Erythroblast (primary cell): ENCODE measurements around the gene CD300LB.
"Not testable (repeated sequence)": the region's sequence is repeated elsewhere in the genome, so short reads cannot be mapped to it uniquely, and the experiment has no call there.

Source experiments
- DNase-seq, 2 experiments: peaks; one replicate each; lab custom pipeline; 2025; lab: John Stamatoyannopoulos, UW
- GATA1 ChIP-seq: IDR thresholded peaks from 2 replicates; pipeline ENCODE4 v1.6.1; 2011; ENCODE audit warnings: low read depth, mild to moderate bottlenecking, control low read depth, low read length, moderate library complexity
- POLR2A ChIP-seq: IDR thresholded peaks from 2 replicates; pipeline ENCODE4 v1.6.1; 2011; ENCODE audit warnings: mild to moderate bottlenecking, low read length

Gene CD300LB

DNA sequence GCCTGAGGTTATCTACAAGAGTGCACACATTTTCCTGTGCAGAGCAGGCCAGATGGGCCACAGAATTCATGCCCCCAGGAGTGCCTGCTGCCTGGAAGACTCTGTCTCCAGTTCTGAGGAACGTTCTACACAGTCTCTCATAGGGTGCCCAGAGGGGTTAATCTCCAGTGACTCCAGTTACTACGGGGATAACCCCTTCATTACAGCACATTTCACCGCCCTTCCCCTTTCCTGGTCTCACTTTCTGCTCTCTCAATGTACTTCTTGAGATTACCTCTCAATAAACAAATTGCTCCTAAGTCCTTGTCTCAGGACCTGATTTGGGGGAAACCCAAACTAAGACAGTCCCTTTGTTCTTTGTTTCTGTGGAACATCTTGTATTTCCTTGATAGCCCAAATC lies 30.3 kb upstream of the CD300LB start:
- TF ChIP-seq POLR2A (no peak), GATA1 (no peak)
- no peak for DNase-seq

DNA sequence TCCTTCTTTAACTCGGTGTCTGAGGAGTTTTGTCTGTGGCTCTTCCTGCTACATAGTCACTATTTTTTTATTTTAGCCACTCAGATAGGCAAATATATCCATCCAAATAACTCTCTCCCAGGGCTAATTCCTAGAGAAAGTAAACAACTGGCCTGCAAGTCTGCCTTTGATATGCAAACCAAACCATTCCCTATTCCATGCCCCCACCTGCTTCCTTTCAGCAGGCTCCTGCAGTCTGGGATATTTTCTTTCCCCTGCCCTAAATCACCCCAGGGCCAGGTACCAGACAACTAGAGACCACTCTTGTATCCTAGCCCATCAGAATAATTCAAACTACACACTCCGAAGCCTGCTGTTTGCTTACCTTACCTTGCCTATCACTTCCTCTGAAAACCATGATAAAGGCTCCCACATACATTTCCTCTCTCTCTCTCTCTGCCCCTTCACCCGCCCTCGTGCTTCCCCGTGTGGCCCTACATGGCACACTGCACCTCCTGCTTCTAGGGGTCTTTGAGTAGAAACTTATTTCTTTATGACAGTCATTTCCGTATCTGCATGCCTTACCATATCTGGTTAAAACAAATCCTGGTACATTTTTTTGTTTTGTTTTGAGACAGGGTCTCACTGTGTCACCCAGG lies 27.7 kb upstream of the CD300LB start:
- TF ChIP-seq GATA1 (no peak), POLR2A (no peak)
- no peak for DNase-seq

DNA sequence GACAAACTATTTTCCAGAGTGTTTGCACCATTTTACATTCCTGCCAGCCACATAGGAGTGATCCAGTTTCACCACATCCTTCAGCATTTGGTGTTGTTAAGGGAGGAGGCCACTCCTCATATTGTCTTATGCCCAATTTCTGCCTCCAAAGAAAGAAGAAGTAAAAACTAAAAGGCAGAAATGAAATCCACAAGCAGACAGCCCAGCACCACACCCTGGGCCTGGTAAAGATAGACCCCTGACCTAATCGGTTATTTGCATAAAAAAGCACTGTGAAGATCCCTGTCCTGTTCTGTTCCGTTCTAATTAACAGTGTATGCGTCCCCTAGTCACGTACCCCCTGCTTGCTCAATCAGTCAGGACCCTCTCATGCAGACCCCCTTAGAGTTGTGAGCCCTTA lies 27.1 kb upstream of the CD300LB start:
- not testable (repeated sequence) for DNase-seq

DNA sequence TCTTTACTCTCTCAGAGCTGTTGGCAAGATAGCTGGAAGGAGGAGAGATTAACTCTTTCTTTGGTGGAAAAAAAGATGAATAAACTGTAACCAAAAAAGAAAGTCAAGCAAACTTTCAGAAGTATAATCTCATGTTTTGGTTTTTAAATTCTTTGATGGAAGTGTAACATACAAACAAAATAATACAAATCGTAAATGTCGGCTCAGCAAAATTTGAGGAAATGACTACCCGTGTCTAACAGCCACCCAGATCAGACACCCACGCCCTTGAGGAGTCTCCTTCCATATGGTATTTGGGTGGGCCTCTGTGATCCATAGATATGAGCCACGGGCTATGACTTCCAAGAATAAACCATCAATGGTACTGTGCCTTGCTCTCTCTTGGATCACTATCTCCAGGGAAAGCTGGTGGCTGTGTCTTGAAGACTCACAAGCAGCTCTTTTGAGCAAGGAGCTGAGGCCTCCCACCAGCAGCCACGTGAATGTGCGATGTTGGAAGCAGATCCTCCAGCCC lies 24.2 kb upstream of the CD300LB start:
- DNase-seq: no peak
- TF ChIP-seq POLR2A (no peak), GATA1 (no peak)

DNA sequence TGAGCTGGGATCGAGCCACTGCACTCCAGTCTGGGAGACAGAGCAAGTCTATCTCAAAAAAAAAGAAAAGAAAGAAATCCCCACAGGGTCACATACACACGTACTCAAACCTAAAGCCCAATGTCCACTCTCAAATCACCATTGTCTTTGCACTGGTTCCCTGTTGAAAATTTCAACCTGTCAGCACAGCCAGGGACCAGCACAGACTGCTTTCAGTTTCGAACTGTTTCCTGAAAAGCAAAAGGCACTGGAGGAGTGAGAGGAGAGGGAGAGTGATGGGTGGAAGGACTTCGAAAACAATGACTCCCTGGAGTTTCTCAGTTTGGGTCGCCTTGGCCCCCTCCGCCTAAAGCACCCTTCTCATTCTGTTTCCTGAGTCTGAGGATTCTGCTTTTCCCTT lies 23.6 kb upstream of the CD300LB start:
- TF ChIP-seq POLR2A: no peak
- no peak for TF ChIP-seq GATA1

DNA sequence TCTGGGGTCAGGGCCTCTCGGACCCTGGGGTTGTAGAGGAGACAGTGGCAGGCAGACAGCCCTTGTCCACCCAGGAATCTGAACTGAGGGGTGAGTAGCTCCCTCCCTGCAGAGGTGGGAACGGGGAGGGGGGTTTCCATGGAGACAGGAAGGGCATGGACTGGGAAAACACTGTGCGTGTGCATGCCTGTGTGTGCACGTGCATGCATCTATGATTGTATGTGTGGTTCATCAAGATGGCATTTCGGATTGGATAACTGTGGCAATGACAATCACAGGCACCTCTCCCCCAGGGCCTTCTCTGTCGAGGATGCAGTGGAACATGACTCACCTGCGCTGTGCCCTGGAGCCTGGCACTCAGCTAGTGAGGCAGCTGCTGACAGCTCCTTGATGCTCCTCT lies 20.8 kb upstream of the CD300LB start:
- no peak for DNase-seq
- TF ChIP-seq GATA1: no peak
- no peak for TF ChIP-seq POLR2A

More for the DNA sequence above, 23.6 kb upstream of the CD300LB start:
- DNase-seq: no peak

DNA sequence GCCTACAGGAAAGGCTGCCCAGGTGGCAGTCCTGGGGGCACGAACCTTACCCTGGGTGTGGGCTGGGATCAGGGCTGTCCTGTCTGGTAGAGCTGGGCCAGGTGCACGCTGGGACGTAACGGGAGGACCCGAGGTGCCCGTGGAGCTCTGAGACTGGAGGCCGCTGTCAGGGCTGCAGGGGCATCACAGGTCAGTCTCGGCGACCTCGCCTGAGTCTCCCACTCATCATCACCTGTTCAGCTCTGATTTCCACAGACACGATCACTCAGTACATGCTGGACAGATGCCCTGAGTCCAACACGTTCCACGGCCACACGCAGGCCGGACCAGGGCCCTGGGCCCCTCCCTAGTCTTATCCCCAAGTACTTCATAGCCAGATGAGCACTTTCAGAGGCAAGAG lies 19.3 kb upstream of the CD300LB start:
- TF ChIP-seq POLR2A (no peak), GATA1 (no peak)
- no peak for DNase-seq

DNA sequence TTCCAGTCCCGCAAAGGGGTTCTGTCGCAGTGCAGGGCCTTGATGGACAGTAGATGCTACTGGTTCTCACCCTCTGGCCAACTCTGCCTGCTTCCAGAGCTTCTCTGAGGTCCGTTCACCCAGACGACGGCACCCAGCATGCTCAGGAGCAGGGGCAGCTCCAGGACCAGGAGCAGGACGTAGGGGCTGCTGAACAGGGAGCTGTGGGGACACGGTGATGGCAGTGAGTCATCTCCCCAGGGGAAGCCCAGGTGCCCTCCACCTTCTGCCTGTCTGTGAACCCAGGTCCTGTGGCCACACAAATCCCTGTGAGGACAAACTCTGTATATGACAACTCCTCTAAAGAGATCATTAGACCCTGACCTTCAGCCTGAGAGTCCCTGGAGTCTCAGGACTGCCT lies 18.1 kb upstream of the CD300LB start:
- DNase-seq: no peak

DNA sequence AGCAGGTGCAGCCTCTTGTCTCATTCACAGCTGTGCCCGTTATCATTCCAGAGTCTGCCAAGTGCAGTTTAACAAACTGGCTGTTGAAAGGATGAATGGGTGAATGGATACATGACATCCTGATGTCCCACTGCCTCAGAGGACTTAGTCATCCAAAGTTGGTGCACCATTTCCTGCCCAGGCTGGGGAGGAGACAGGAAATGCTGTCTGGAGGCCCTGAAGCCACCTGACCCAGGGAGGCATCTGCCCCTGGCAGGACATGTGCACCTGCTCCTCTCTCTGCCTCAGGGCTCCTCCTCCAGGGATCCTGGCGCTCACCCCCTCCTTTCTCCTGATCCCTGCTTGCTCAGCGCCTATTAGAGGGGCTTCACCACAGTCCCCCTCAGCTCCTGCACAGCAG lies 16.5 kb upstream of the CD300LB start:
- no peak for TF ChIP-seq POLR2A
- no peak for TF ChIP-seq GATA1
- DNase-seq: no peak

More for the DNA sequence above, 18.1 kb upstream of the CD300LB start:
- TF ChIP-seq POLR2A: no peak

DNA sequence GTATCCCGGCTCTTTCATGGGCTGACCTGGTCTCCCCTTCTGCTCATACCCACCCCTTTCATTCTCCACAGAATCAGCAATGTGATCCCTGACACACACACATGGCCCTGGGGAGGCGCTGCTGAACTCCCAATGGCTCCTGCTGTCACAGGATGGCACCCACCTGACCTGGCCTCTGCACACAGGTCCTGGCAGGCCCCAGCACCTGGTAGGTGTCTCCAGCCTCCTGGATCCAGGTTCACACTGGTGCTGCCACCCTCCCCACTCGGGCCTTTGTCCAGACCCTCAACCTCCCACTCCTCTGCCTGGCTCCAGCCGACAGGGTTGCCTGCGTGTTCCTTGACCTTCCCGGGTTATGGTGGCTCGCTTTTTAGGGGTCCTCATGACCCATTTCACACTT lies 16.0 kb upstream of the CD300LB start:
- no peak for TF ChIP-seq GATA1
- TF ChIP-seq POLR2A: no peak
- DNase-seq: no peak

DNA sequence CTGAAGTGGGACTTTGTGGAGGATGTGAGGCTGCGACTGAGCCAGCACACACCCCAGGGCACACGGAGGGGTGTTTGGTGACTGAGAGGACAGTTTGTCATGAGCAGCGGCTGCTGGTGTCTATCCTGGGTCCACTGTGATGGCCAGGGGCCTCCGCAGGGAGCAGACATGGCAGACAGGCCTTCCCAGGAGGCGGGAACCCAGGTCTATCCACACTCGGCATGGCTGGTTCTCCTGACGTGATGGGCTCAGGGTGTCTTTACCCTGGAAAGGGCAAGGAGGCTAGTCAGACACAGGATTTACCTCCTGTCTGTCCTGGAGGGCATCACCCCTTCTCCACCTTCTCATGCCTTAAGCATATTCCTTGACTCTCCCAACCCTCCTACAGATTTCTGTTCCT lies 15.3 kb upstream of the CD300LB start:
- TF ChIP-seq GATA1 (no peak), POLR2A (no peak)
- no peak for DNase-seq

DNA sequence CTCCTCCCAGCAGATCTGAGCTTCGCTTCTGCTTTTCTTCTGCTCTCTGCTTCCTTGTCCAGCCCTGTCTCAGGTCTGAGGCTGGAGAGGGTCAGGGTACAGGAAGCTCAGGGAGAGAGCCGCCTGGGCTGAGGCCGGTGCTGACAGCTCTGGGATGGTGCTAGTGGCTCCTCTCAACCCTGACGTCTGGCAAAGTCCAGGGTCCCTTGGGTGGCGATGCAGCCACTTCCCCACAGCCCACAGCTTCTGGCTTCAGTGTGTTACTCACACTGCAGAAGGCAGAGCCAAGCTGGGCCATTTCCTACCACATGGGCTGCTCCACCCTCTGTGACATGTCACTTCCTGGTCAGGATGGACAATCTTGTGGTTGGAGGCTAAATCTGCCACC lies 14.6 kb upstream of the CD300LB start, which contains the start of gene CD300C:
CD300C (minus strand) TSS at position 273 of the 388 bp plus-strand sequence. CDS start 333 bp downstream, outside the sequence.
- DNase-seq: peak in 1 of 2 experiments; percentile 7
- no peak for TF ChIP-seq GATA1
- TF ChIP-seq POLR2A: no peak

DNA sequence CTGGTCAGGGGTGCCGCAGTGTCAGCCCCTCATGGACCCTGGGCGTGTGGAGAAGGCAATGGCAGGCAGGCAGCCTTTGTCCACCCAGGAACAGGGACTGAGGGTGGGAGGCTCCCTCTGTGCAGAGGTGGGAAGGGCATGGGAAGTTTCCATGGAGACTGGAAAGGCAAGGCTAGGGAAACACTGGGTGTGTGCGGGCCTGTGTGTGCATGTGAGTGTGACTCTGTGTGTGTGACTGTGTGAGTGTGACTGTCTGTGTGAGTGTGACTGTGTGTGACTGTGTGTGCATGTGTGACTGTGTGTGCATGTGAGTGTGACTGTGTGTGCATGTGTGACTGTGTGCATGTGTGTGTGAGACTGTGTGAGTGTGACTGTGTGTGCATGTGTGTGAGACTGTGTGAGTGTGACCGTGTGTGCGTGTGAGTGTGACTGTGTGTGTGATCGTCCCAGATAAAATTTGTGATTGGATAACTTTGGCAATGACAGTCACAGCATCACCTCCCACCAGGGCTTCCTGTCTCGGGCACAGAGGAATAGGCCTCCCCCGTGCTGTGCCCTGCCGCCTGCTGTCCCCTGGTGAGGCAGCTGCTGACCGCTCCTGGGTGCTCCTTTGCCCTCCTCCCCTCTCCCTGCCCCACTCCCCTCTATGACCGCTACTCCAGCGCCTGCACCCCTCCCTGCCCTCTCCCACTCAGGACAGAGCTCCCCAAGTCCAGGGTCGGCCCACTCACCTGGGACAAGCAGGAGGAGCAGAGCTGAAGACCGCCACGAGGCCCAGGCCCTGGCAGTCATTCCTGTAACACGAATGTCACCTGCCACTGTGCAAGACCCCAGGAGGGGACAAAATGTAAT lies 13.9 kb upstream of the CD300LB start:
- TF ChIP-seq GATA1 (no peak), POLR2A (no peak)
- no peak for DNase-seq

DNA sequence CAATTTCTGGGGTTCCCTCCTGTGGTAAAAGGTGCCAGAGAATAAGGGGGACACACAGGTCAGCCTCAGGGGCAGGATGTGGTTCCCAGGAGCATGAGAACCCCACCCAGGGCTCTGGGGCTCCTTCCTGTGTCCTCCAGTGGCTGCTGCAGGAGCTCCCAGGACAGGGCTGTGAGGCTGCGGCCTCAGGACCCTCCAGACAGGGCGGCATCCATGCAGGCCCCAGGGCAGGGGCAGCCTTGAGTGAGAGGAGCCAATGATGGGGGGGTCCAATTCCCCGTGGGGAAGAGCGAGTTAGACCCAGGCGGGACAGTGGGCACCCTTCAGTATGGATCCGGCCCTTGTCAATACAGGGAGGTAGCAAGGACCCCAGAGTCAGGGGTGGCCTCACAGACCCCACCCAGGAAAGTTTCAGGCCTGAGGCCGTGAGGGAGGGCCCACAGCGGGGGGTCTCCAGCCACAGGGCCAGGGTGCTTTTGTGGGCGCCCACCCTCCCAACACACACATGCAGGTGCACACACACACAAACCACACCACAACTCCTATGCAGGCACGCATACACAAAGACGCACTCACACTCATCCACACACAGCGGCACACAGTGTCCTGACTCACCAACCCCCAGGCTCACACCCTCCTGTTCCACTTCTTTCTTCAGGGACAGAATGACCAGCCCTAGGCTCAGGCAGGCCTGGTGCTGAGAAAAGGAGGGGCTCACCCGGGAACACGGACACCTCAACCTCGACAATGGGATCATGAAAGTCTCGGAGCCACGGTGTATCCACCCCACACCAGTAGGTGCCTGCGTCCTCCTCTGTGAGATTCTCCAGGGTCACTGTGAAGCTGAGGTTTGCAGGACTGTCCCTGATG lies 12.9 kb upstream of the CD300LB start:
- TF ChIP-seq GATA1: no peak
- TF ChIP-seq POLR2A: no peak
- no peak for DNase-seq
